Measurements from ENCODE around the gene LRP5.

The LRP5 gene

DNA sequence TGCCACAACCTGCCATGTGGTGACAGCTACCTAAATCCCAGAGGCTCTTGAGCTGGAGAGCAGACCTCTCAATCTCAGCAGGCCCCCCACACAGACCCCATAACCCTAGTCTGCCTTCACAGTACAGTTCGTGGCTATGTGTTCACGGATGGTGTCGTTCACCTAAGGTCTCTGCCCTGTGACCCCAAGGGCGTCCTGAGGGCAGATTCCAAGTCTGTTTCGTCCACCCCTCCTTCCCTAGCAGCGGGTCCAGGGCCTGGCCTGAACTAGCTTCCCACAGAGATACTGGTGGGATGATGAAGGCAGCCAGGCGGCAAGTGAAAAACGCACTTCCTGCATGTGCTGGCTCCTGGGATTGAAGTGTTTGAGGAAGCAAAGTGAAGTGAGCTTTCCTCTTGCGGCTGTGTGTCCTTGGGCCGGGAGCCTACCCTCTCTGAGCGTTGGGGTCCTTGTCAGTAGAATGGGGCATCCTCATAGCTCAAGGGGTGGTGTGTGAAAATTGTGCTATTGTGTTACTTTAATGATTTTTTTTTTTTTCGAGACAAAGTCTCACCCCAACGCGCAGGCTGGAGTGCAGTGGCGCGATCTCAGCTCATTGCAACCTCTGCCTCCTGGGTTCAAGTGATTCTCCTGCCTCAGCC, 70.1 kb downstream of the LRP5 start:
- H3K4me3 ChIP-seq (ENCODE audit: extremely low read depth, insufficient read depth, low read length, poor library complexity, severe bottlenecking), result no peak overlapping the region
- H3K27ac ChIP-seq (ENCODE audit: low read depth, low read length, severe bottlenecking), result no peak overlapping the region
- no peaks in the 10 kb centered on the region for H3K9me3 ChIP-seq (ENCODE audit: control insufficient read depth, low read length)
- WGBS, 2 experiments (ENCODE audit: insufficient coverage in 2 of 2), result 84 to 87% methylated on average over 13 to 15 of the region's 16 CpGs
- peaks cover 14% of the 10 kb centered on the region for H3K4me1 ChIP-seq (ENCODE audit: control insufficient read depth, insufficient read depth, low read length, poor library complexity, severe bottlenecking)
- H3K36me3 ChIP-seq (ENCODE audit: control insufficient read depth, insufficient read depth, low read length), result peaks cover 9% of the 10 kb centered on the region

GRCh38 chr11:68383976-68384501, 71.6 kb downstream of the LRP5 start:
- WGBS, 2 experiments (ENCODE audit: insufficient coverage in 2 of 2), result 32 to 52% methylated on average over 5 to 7 of the region's 9 CpGs
- Histone ChIP-seq H3K4me3 (ENCODE audit: extremely low read depth, insufficient read depth, low read length, poor library complexity, severe bottlenecking) (no peak overlapping the region), H3K36me3 (ENCODE audit: control insufficient read depth, insufficient read depth, low read length) (peaks cover 18% of the 10 kb centered on the region), H3K9me3 (ENCODE audit: control insufficient read depth, low read length) (no peaks in the 10 kb centered on the region), H3K27ac (ENCODE audit: low read depth, low read length, severe bottlenecking) (no peak overlapping the region), H3K4me1 (ENCODE audit: control insufficient read depth, insufficient read depth, low read length, poor library complexity, severe bottlenecking) (peaks cover 14% of the 10 kb centered on the region)

- Histone ChIP-seq H3K27ac (ENCODE audit: low read depth, low read length, severe bottlenecking) (no peak overlapping the region), H3K36me3 (ENCODE audit: control insufficient read depth, insufficient read depth, low read length) (peaks cover 23% of the 10 kb centered on the region), H3K4me3 (ENCODE audit: extremely low read depth, insufficient read depth, low read length, poor library complexity, severe bottlenecking) (no peak overlapping the region), H3K9me3 (ENCODE audit: control insufficient read depth, low read length) (no peaks in the 10 kb centered on the region), H3K4me1 (ENCODE audit: control insufficient read depth, insufficient read depth, low read length, poor library complexity, severe bottlenecking) (peaks cover 14% of the 10 kb centered on the region)
- WGBS, 2 experiments (ENCODE audit: insufficient coverage in 2 of 2), result 89 to 92% methylated on average over 10 of the region's 13 CpGs
Observed at GRCh38 chr11:68384530-68385081, 72.2 kb downstream of the LRP5 start.

- Histone ChIP-seq H3K4me1 (ENCODE audit: control insufficient read depth, insufficient read depth, low read length, poor library complexity, severe bottlenecking) (peaks cover 11% of the 10 kb centered on the region), H3K27ac (ENCODE audit: low read depth, low read length, severe bottlenecking) (no peak overlapping the region), H3K4me3 (ENCODE audit: extremely low read depth, insufficient read depth, low read length, poor library complexity, severe bottlenecking) (no peak overlapping the region), H3K9me3 (ENCODE audit: control insufficient read depth, low read length) (no peaks in the 10 kb centered on the region), H3K36me3 (ENCODE audit: control insufficient read depth, insufficient read depth, low read length) (peaks cover 29% of the 10 kb centered on the region)
- 94 to 96% methylated on average over 6 to 7 of the region's 8 CpGs for WGBS, 2 experiments (ENCODE audit: insufficient coverage in 2 of 2)
Observed at GRCh38 chr11:68385128-68385527, 72.7 kb downstream of the LRP5 start.

- WGBS, 2 experiments (ENCODE audit: insufficient coverage in 2 of 2), result 95 to 97% methylated on average over 45 to 52 of the region's 52 CpGs
- H3K4me3 ChIP-seq (ENCODE audit: extremely low read depth, insufficient read depth, low read length, poor library complexity, severe bottlenecking), result no peak overlapping the region
- no peaks in the 10 kb centered on the region for H3K9me3 ChIP-seq (ENCODE audit: control insufficient read depth, low read length)
- no peaks in the 10 kb centered on the region for H3K4me1 ChIP-seq (ENCODE audit: control insufficient read depth, insufficient read depth, low read length, poor library complexity, severe bottlenecking)
- H3K27ac ChIP-seq (ENCODE audit: low read depth, low read length, severe bottlenecking), result no peak overlapping the region
- peaks cover 36% of the 10 kb centered on the region for H3K36me3 ChIP-seq (ENCODE audit: control insufficient read depth, insufficient read depth, low read length)
Observed at GRCh38 chr11:68386331-68386978, 74.1 kb downstream of the LRP5 start.

DNA sequence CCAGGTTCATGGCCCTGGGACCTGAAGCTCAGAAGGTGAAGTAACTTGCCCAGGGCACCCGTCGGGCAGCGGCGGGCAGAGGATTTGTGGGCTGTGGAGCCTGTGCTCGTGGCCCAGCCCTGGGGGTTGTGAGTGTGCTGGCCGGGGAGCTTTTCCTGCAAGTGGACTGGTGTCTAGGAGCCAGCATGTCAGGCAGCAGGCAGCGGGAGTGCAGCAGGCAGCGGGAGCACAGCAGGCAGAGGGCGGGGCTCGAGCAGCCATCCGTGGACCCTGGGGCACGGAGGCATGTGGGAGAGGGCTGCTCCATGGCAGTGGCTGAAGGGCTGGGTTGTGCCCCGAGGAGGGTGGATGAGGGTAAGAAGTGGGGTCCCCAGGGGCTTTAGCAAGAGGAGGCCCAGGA, 75.4 kb downstream of the LRP5 start:
- H3K4me3 ChIP-seq (ENCODE audit: extremely low read depth, insufficient read depth, low read length, poor library complexity, severe bottlenecking), result no peak overlapping the region
- peaks cover 42% of the 10 kb centered on the region for H3K36me3 ChIP-seq (ENCODE audit: control insufficient read depth, insufficient read depth, low read length)
- 87 to 94% methylated on average over 9 to 12 of the region's 13 CpGs for WGBS, 2 experiments (ENCODE audit: insufficient coverage in 2 of 2)
- no peaks in the 10 kb centered on the region for H3K4me1 ChIP-seq (ENCODE audit: control insufficient read depth, insufficient read depth, low read length, poor library complexity, severe bottlenecking)
- H3K27ac ChIP-seq (ENCODE audit: low read depth, low read length, severe bottlenecking), result no peak overlapping the region
- H3K9me3 ChIP-seq (ENCODE audit: control insufficient read depth, low read length), result no peaks in the 10 kb centered on the region

- Histone ChIP-seq H3K4me3 (ENCODE audit: extremely low read depth, insufficient read depth, low read length, poor library complexity, severe bottlenecking) (no peak overlapping the region), H3K36me3 (ENCODE audit: control insufficient read depth, insufficient read depth, low read length) (peaks cover 42% of the 10 kb centered on the region), H3K4me1 (ENCODE audit: control insufficient read depth, insufficient read depth, low read length, poor library complexity, severe bottlenecking) (no peaks in the 10 kb centered on the region), H3K27ac (ENCODE audit: low read depth, low read length, severe bottlenecking) (no peak overlapping the region), H3K9me3 (ENCODE audit: control insufficient read depth, low read length) (no peaks in the 10 kb centered on the region)
- WGBS, 2 experiments (ENCODE audit: insufficient coverage in 2 of 2), result 91 to 94% methylated on average over 11 of the region's 11 CpGs
Observed at GRCh38 chr11:68388595-68389198, 76.3 kb downstream of the LRP5 start.

- Histone ChIP-seq H3K4me3 (ENCODE audit: extremely low read depth, insufficient read depth, low read length, poor library complexity, severe bottlenecking) (no peak overlapping the region), H3K4me1 (ENCODE audit: control insufficient read depth, insufficient read depth, low read length, poor library complexity, severe bottlenecking) (no peaks in the 10 kb centered on the region), H3K9me3 (ENCODE audit: control insufficient read depth, low read length) (no peaks in the 10 kb centered on the region), H3K36me3 (ENCODE audit: control insufficient read depth, insufficient read depth, low read length) (peaks cover 42% of the 10 kb centered on the region), H3K27ac (ENCODE audit: low read depth, low read length, severe bottlenecking) (no peak overlapping the region)
- WGBS, 2 experiments (ENCODE audit: insufficient coverage in 2 of 2), result 90 to 98% methylated on average over 2 to 9 of the region's 16 CpGs
Observed at GRCh38 chr11:68390315-68390714, 77.9 kb downstream of the LRP5 start.

- H3K4me1 ChIP-seq (ENCODE audit: control insufficient read depth, insufficient read depth, low read length, poor library complexity, severe bottlenecking), result no peaks in the 10 kb centered on the region
- no peaks in the 10 kb centered on the region for H3K9me3 ChIP-seq (ENCODE audit: control insufficient read depth, low read length)
- WGBS, 2 experiments (ENCODE audit: insufficient coverage in 2 of 2), result 96 to 98% methylated on average over 4 to 7 of the region's 7 CpGs
- H3K4me3 ChIP-seq (ENCODE audit: extremely low read depth, insufficient read depth, low read length, poor library complexity, severe bottlenecking), result no peak overlapping the region
- H3K36me3 ChIP-seq (ENCODE audit: control insufficient read depth, insufficient read depth, low read length), result peaks cover 33% of the 10 kb centered on the region
- H3K27ac ChIP-seq (ENCODE audit: low read depth, low read length, severe bottlenecking), result no peak overlapping the region
Observed at GRCh38 chr11:68392822-68393221, 80.4 kb downstream of the LRP5 start.

GRCh38 chr11:68396516-68396915, 84.1 kb downstream of the LRP5 start:
- H3K9me3 ChIP-seq (ENCODE audit: control insufficient read depth, low read length), result no peaks in the 10 kb centered on the region
- no peak overlapping the region for H3K27ac ChIP-seq (ENCODE audit: low read depth, low read length, severe bottlenecking)
- H3K4me3 ChIP-seq (ENCODE audit: extremely low read depth, insufficient read depth, low read length, poor library complexity, severe bottlenecking), result no peak overlapping the region

More at GRCh38 chr11:68396516-68396915, 84.1 kb downstream of the LRP5 start:
- peaks cover 8% of the 10 kb centered on the region for H3K36me3 ChIP-seq (ENCODE audit: control insufficient read depth, insufficient read depth, low read length)
- WGBS, 2 experiments (ENCODE audit: insufficient coverage in 2 of 2), result 92 to 96% methylated on average over 12 of the region's 12 CpGs
- H3K4me1 ChIP-seq (ENCODE audit: control insufficient read depth, insufficient read depth, low read length, poor library complexity, severe bottlenecking), result no peaks in the 10 kb centered on the region

Data from mesodermal cell (in vitro differentiated cells).